ENCODE measurements around the gene HVCN1.
"Not testable (repeated sequence)": the region's sequence is repeated elsewhere in the genome, so short reads cannot be mapped to it uniquely, and the experiment has no call there.

DNA sequence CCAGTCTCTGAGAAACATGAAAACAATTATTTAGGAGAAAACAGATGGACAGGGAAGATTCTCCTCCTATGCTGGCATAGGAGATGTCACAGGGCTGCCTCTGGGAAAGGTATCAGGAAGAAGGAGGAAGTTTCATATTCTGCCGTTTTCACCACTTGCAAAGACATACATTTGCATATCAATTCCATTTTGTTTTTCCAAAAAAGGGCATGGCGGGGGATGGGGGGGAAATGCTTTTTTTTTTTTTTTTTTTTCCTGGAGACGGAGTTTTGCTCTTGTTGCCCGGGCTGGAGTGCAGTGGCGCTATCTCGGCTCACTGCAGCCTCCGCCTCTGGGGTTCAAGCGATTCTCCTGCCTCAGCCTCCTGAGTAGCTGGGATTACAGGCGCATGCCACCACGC lies 34.7 kb downstream of the HVCN1 start:
- not testable (repeated sequence) for TF ChIP-seq POLR2A (IDR thresholded peaks at IDR 0.05; ENCODE audit: low read depth, low read length); POLR2AphosphoS5 (IDR thresholded peaks at IDR 0.05; ENCODE audit: low read depth, low read length); TAF1 (IDR thresholded peaks at IDR 0.05; ENCODE audit: borderline replicate concordance, low read depth, low read length)

Measured in GM12892 (cell line).